ENCODE results near the gene NT5DC1. TPM values are rescaled to one million over a fixed set of nuclear protein-coding genes. Genes with fewer than 3 reads are reported as not detected.

NT5DC1 gene
- total and polyA plus RNA-seq, 10 of the 15 experiments (the other 5 are each of a cell fraction or from before 2014, with no cell fraction given), result 40.8 to 140 (median 66.8) TPM

DNA sequence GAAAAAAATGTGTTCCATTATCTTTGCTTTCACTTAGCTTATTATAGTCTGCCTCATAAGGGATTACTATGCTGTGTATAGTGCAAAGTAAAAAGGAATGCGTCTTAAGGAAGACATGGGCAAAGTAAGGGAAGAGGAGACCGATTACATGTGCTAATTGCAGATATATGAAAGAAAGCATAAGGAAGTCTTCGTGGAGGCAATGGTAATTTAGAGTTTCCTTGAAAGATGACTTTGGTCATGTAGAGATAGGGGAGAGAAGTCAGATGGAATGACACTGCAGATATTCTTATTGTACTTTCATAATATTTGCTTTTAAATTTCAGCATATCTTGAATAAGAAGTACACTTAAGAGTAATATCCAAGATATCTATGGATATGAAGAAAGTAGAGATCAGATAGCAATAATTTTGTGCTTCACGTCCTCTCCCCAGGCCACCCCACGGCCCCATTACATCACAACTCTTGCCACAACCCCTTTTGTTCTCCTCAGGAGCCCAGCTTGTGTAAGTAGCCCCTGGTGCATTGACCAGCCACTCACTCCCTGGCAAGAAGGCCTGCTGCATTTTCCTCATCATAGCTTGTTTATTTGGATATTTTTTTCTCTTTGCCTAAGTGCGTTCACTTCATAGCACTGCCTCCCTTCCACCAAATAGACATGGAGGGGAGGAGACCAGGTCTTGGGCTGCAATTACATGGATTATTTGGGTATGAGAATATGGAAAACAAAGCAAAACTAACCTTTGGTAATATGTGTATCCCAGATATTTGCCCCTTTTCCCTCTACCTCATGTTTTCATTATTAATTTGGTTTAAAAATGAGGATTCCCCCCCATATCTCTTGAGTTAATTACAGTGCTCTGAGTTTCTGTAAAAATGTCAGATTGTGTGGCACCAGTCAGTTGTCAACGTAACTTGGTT is 56.0 kb downstream of the NT5DC1 start (continued):
- TF ChIP-seq MYB (IDR thresholded peaks at IDR 0.05; ENCODE audit: borderline replicate concordance, low read depth, low read length) (no peak), SREBF1 (IDR thresholded peaks at IDR 0.05; ENCODE audit: low read length) (no peak), POLR2A (IDR thresholded peaks at IDR 0.05; ENCODE audit: low read depth, low read length) (no peak), SRF (IDR thresholded peaks at IDR 0.05; ENCODE audit: low read depth in 2 of 2, low read length in 2 of 2) (no peak)
- TF ChIP-seq, protein P1, sequence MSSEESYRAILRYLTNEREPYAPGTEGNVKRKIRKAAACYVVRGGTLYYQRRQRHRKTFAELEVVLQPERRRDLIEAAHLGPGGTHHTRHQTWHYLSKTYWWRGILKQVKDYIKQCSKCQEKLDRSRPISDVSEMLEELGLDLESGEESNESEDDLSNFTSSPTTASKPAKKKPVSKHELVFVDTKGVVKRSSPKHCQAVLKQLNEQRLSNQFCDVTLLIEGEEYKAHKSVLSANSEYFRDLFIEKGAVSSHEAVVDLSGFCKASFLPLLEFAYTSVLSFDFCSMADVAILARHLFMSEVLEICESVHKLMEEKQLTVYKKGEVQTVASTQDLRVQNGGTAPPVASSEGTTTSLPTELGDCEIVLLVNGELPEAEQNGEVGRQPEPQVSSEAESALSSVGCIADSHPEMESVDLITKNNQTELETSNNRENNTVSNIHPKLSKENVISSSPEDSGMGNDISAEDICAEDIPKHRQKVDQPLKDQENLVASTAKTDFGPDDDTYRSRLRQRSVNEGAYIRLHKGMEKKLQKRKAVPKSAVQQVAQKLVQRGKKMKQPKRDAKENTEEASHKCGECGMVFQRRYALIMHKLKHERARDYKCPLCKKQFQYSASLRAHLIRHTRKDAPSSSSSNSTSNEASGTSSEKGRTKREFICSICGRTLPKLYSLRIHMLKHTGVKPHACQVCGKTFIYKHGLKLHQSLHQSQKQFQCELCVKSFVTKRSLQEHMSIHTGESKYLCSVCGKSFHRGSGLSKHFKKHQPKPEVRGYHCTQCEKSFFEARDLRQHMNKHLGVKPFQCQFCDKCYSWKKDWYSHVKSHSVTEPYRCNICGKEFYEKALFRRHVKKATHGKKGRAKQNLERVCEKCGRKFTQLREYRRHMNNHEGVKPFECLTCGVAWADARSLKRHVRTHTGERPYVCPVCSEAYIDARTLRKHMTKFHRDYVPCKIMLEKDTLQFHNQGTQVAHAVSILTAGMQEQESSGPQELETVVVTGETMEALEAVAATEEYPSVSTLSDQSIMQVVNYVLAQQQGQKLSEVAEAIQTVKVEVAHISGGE (CRISPR knock-in tag; IDR thresholded peaks at IDR 0.05), result no peak

DNA sequence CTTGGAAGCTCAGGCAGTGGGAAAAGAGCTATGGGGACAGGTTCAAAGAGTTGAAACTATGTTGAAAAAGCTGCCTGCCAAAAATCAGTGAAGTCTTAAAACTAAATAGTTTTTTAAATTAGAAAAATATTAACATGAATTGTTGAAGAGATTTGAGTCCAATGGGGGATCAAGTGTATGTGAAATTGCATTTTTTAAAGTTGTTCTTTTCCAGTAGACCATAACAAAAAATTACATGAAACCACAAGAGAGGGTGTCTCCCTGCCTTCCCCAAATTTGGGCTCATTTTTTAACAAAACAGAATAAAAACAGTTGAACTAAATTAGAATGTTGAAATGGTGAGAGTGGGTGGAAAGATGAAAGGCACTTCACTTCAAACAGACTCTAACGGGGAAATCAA is 56.7 kb downstream of the NT5DC1 start:
- no peak overlapping the region for H3K27ac ChIP-seq (ENCODE audit: control insufficient read depth, insufficient read depth)
- no peak overlapping the region for H3K4me3 ChIP-seq
- DNase-seq (ENCODE audit: low read depth, low spot score) (no peak), FAIRE-seq (no peak), ATAC-seq (no peak)
- H3K9ac ChIP-seq (ENCODE audit: control insufficient read depth, insufficient read depth, low read length), result no peak overlapping the region
- no peak overlapping the region for H3K4me2 ChIP-seq (ENCODE audit: control insufficient read depth, insufficient read depth)
- POLR2A ChIA-PET, result no interaction called here
- no TSS peak for BruUV-seq (replicated peaks)
- no peaks in the 10 kb centered on the region for H3K36me3 ChIP-seq (ENCODE audit: control insufficient read depth in 2 of 2, insufficient read depth in 2 of 2, low read length in 1 of 2)
- intact Hi-C loops (cut with micrococcal nuclease; ENCODE audit: unreplicated experiment), result no loop called here
- H3K4me1 ChIP-seq (ENCODE audit: control insufficient read depth, insufficient read depth, low read length), result no peaks in the 10 kb centered on the region
- in situ Hi-C loops (cut with MboI), result no loop called here
- no peaks in the 10 kb centered on the region for H3K27me3 ChIP-seq (replicated peaks in 1 of 2; ENCODE audit: control insufficient read depth in 2 of 2, insufficient read depth in 2 of 2, low read length in 1 of 2)
- no peaks in the 10 kb centered on the region; the same call in 2 of the 3 replicates for H3K9me3 ChIP-seq (replicated peaks; ENCODE audit: control insufficient read depth, insufficient read depth, low read length)
- WGBS (ENCODE audit: insufficient coverage, insufficient replicate concordance, low lambda C conversion rate, missing lambda C conversion rate), result 94% methylated on average over 1 of the region's 1 CpG
- no peak overlapping the region for H2AFZ ChIP-seq (ENCODE audit: control insufficient read depth, low read depth, low read length)
- H4K20me1 ChIP-seq (ENCODE audit: control insufficient read depth, insufficient read depth), result no peaks in the 10 kb centered on the region
- H3K79me2 ChIP-seq (ENCODE audit: control insufficient read depth, insufficient read depth, low read length), result no peaks in the 10 kb centered on the region
- CTCF ChIA-PET, result interaction anchor here (0.7 to 2.2 kb wide), 2 partner anchors 45 to 1224 kb away, joined by 3 to 10 read pairs; no protein-coding TSS in a partner anchor
- RAD21 ChIA-PET (ENCODE audit: unreplicated experiment), result interaction anchor here (1.2 kb wide), 1 partner anchor 149 kb away, joined by 3 read pairs; no protein-coding TSS in a partner anchor
- SMC1A ChIA-PET (ENCODE audit: uncharacterized antibody, unreplicated experiment), result interaction anchor here (1.4 to 1.8 kb wide), 2 partner anchors 8 to 11 kb away, joined by 3 to 4 read pairs; no protein-coding TSS in a partner anchor
- TF ChIP-seq, protein P2, sequence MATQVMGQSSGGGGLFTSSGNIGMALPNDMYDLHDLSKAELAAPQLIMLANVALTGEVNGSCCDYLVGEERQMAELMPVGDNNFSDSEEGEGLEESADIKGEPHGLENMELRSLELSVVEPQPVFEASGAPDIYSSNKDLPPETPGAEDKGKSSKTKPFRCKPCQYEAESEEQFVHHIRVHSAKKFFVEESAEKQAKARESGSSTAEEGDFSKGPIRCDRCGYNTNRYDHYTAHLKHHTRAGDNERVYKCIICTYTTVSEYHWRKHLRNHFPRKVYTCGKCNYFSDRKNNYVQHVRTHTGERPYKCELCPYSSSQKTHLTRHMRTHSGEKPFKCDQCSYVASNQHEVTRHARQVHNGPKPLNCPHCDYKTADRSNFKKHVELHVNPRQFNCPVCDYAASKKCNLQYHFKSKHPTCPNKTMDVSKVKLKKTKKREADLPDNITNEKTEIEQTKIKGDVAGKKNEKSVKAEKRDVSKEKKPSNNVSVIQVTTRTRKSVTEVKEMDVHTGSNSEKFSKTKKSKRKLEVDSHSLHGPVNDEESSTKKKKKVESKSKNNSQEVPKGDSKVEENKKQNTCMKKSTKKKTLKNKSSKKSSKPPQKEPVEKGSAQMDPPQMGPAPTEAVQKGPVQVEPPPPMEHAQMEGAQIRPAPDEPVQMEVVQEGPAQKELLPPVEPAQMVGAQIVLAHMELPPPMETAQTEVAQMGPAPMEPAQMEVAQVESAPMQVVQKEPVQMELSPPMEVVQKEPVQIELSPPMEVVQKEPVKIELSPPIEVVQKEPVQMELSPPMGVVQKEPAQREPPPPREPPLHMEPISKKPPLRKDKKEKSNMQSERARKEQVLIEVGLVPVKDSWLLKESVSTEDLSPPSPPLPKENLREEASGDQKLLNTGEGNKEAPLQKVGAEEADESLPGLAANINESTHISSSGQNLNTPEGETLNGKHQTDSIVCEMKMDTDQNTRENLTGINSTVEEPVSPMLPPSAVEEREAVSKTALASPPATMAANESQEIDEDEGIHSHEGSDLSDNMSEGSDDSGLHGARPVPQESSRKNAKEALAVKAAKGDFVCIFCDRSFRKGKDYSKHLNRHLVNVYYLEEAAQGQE (IDR thresholded peaks at IDR 0.05; ENCODE audit: low read depth, low read length), result no peak
- no peak for TF ChIP-seq EGR1 (IDR thresholded peaks at IDR 0.05; ENCODE audit: borderline replicate concordance in 1 of 2, low read depth in 2 of 2, low read length in 2 of 2)
- TF ChIP-seq CBX3 (IDR thresholded peaks at IDR 0.05; ENCODE audit: borderline replicate concordance, low read depth), result no peak
- TF ChIP-seq TCF3 (IDR thresholded peaks at IDR 0.05; ENCODE audit: borderline replicate concordance, insufficient read depth, low read depth, low read length), result no peak

Data from GM12878 (cell line).